HG03520 (cell line): ENCODE measurements around the gene RCAN2.
"Not testable (repeated sequence)": the region's sequence is repeated elsewhere in the genome, so short reads cannot be mapped to it uniquely, and the experiment has no call there.

Source experiments
- ATAC-seq: cut with Tn5 transposase; IDR thresholded peaks from one replicate; pipeline ENCODE4 v1.9.1; 2021; ENCODE audit warnings: mild to moderate bottlenecking, moderate library complexity; ENCODE audit not compliant: unreplicated experiment

The RCAN2 gene

GRCh38 chr6:46443623-46444022 is 47.6 kb downstream of the RCAN2 start:
- ATAC-seq, result no peak

- no peak for ATAC-seq
Measured at GRCh38 chr6:46440641-46441040, 50.6 kb downstream of the RCAN2 start.

- no peak for ATAC-seq
Measured at GRCh38 chr6:46440141-46440540, 51.1 kb downstream of the RCAN2 start.

GRCh38 chr6:46438245-46438644 is 53.0 kb downstream of the RCAN2 start:
- ATAC-seq, result no peak

GRCh38 chr6:46437671-46438221 is 53.5 kb downstream of the RCAN2 start:
- ATAC-seq, result no peak

GRCh38 chr6:46422619-46423018 is 68.6 kb downstream of the RCAN2 start:
- ATAC-seq, result no peak

GRCh38 chr6:46421939-46422338 is 69.3 kb downstream of the RCAN2 start:
- no peak for ATAC-seq

GRCh38 chr6:46420921-46421638 is 70.2 kb downstream of the RCAN2 start:
- ATAC-seq, result no peak

- no peak for ATAC-seq
Measured at GRCh38 chr6:46419576-46420002, 71.7 kb downstream of the RCAN2 start.

- ATAC-seq, result no peak
Measured at GRCh38 chr6:46414398-46414797, 76.9 kb downstream of the RCAN2 start.

- no peak for ATAC-seq
Measured at GRCh38 chr6:46412662-46413061, 78.6 kb downstream of the RCAN2 start.

GRCh38 chr6:46411456-46412197 is 79.6 kb downstream of the RCAN2 start:
- no peak for ATAC-seq

GRCh38 chr6:46410334-46410953 is 80.8 kb downstream of the RCAN2 start:
- ATAC-seq, result no peak

- ATAC-seq, result no peak
Measured at GRCh38 chr6:46407776-46408530, 83.3 kb downstream of the RCAN2 start.

GRCh38 chr6:46407246-46407645 is 84.0 kb downstream of the RCAN2 start:
- no peak for ATAC-seq

- ATAC-seq, result not testable (repeated sequence)
Measured at GRCh38 chr6:46405620-46406180, 85.5 kb downstream of the RCAN2 start.

- ATAC-seq, result no peak
Measured at GRCh38 chr6:46400898-46401297, 90.4 kb downstream of the RCAN2 start.

- no peak for ATAC-seq
Measured at GRCh38 chr6:46395530-46395929, 95.7 kb downstream of the RCAN2 start.

GRCh38 chr6:46393940-46394337 is 97.3 kb downstream of the RCAN2 start:
- ATAC-seq, result no peak

- ATAC-seq, result no peak
Measured at GRCh38 chr6:46393161-46393939, 97.9 kb downstream of the RCAN2 start.
